Measurements from ENCODE around the gene TIMM8A. TPM values are rescaled to one million over a fixed set of nuclear protein-coding genes. Genes with fewer than 3 reads are reported as not detected.
"Not testable (repeated sequence)": the region's sequence is repeated elsewhere in the genome, so short reads cannot be mapped to it uniquely, and the experiment has no call there.

The TIMM8A gene
- total RNA-seq, 1 donor from 2014 or later = 19.0 TPM

GRCh38 chrX:101362757-101363156 lies 14.2 kb upstream of the TIMM8A start:
- ATAC-seq = no peak
- DNase-seq = no peak
- intact Hi-C loops (cut with micrococcal nuclease) = no loop called here

GRCh38 chrX:101362116-101362515 lies 13.6 kb upstream of the TIMM8A start:
- intact Hi-C loops (cut with micrococcal nuclease) = no loop called here
- no peak for DNase-seq
- ATAC-seq = no peak

- ATAC-seq = no peak
- intact Hi-C loops (cut with micrococcal nuclease) = no loop called here
- DNase-seq = no peak
These were observed 11.8 kb upstream of the TIMM8A start for GRCh38 chrX:101360390-101360789.

GRCh38 chrX:101359966-101360365 lies 11.4 kb upstream of the TIMM8A start:
- intact Hi-C loops (cut with micrococcal nuclease) = no loop called here
- no peak for DNase-seq
- ATAC-seq = no peak

GRCh38 chrX:101357166-101357795 lies 8.7 kb upstream of the TIMM8A start:
- DNase-seq (no peak), ATAC-seq (no peak)
- intact Hi-C loops (cut with micrococcal nuclease) = no loop called here

- DNase-seq = no peak
- no peak for ATAC-seq
- intact Hi-C loops (cut with micrococcal nuclease) = no loop called here
These were observed 636 bp upstream of the TIMM8A start for GRCh38 chrX:101349193-101349562.

- ATAC-seq (peak; percentile 23), DNase-seq (peak; percentile 21)
- intact Hi-C loops (cut with micrococcal nuclease) = no loop called here
These were observed 587 bp downstream of the TIMM8A start for GRCh38 chrX:101347859-101348451.

GRCh38 chrX:101337776-101338271 lies 10.7 kb downstream of the TIMM8A start:
- ATAC-seq (no peak), DNase-seq (no peak)
- intact Hi-C loops (cut with micrococcal nuclease) = no loop called here

GRCh38 chrX:101334310-101334709 lies 14.2 kb downstream of the TIMM8A start:
- ATAC-seq; intact Hi-C loops (cut with micrococcal nuclease); DNase-seq: not testable (repeated sequence)

- intact Hi-C loops (cut with micrococcal nuclease); ATAC-seq; DNase-seq: not testable (repeated sequence)
These were observed 21.9 kb downstream of the TIMM8A start for GRCh38 chrX:101326600-101326999.

- intact Hi-C loops (cut with micrococcal nuclease) = no loop called here
- ATAC-seq = no peak
- no peak for DNase-seq
These were observed 44.8 kb downstream of the TIMM8A start for GRCh38 chrX:101303790-101304189.

Other genes starting within 250 kb of the TIMM8A start
- gene DRP2, start 129.0 kb downstream of the TIMM8A start, total RNA-seq = 0.05 TPM
- not detected for gene TAF7L, start 57.4 kb downstream of the TIMM8A start, total RNA-seq
- 4.1 TPM for gene BTK, start 37.4 kb upstream of the TIMM8A start, total RNA-seq
- gene RPL36A, start 42.3 kb upstream of the TIMM8A start, total RNA-seq = 58.4 TPM
- gene GLA, start 59.2 kb upstream of the TIMM8A start, total RNA-seq = 8.0 TPM
- 54.4 TPM for gene HNRNPH2, start 59.5 kb upstream of the TIMM8A start, total RNA-seq
- 5.5 TPM for gene ARMCX4, start 136.7 kb upstream of the TIMM8A start, total RNA-seq
- gene ARMCX1, start 201.8 kb upstream of the TIMM8A start, total RNA-seq = 26.5 TPM

Measured in left ventricle myocardium superior (tissue), 1 donor.